ENCODE results near the gene RFX3. TPM values are rescaled to one million over a fixed set of nuclear protein-coding genes. Genes with fewer than 3 reads are reported as not detected.

The RFX3 gene
- total RNA-seq, 2 donors from 2014 or later: 4.6 to 6.5 TPM

- Histone ChIP-seq H3K36me3 (replicated peaks in 1 of 2; ENCODE audit: insufficient read depth in 1 of 2, low read depth in 2 of 2) (no peaks in the 10 kb centered on the region), H3K4me3 (no peak overlapping the region), H3K27ac (peak overlapping the region in 3 of 4 donors; percentile 47 to 65 (median 53)), H3K27me3 (no peaks in the 10 kb centered on the region), H3K9me3 (no peaks in the 10 kb centered on the region), H3K4me1 (peaks cover 33% of the 10 kb centered on the region)
- TF ChIP-seq POLR2A (IDR thresholded peaks at IDR 0.05) (no peak), CTCF (IDR thresholded peaks at IDR 0.05) (no peak)
- no peak for DNase-seq
- 75 to 79% methylated on average over 5 of the region's 5 CpGs for WGBS, 2 donors
- ATAC-seq: peak; percentile 57
- intact Hi-C loops (cut with DNase I): no loop called here
Measured at GRCh38 chr9:3359048-3359692, 166.6 kb downstream of the RFX3 start.

DNA sequence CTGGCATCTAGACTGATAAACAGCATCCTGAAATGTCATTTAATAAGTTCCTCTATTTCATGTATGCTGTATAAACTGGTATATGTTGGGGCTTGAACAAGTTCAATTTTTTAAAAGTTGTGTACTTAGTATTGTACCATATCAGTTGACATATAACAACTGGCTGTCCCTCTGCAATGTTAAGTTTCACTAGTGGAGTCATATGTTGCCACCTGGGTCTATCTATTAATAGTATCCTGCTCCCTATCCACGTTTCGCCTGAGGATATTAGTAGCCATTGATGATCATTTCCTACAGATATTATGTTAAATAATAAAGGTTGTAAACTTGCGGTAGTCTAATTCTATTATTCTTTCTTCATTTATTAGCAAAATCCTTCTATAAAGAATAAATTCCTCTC lies 177.6 kb downstream of the RFX3 start:
- intact Hi-C loops (cut with DNase I): no loop called here
- TF ChIP-seq CTCF (IDR thresholded peaks at IDR 0.05) (no peak), POLR2A (IDR thresholded peaks at IDR 0.05) (no peak)
- Histone ChIP-seq H3K36me3 (replicated peaks in 1 of 2; ENCODE audit: insufficient read depth in 1 of 2, low read depth in 2 of 2) (no peaks in the 10 kb centered on the region), H3K4me1 (peaks cover 10% of the 10 kb centered on the region), H3K27me3 (no peaks in the 10 kb centered on the region), H3K4me3 (no peak overlapping the region), H3K27ac (no peak overlapping the region), H3K9me3 (no peaks in the 10 kb centered on the region)
- DNase-seq (no peak), ATAC-seq (no peak)
- WGBS, 2 donors: 67 to 73% methylated on average over 3 of the region's 3 CpGs

- H3K4me3 ChIP-seq: no peak overlapping the region
- intact Hi-C loops (cut with DNase I): no loop called here
- TF ChIP-seq CTCF (IDR thresholded peaks at IDR 0.05) (no peak), POLR2A (IDR thresholded peaks at IDR 0.05) (no peak)
- 46 to 48% methylated on average over 3 of the region's 3 CpGs for WGBS, 2 donors
- no peaks in the 10 kb centered on the region for H3K27me3 ChIP-seq
- peak; percentile 83 for ATAC-seq
- peaks cover 10% of the 10 kb centered on the region for H3K4me1 ChIP-seq
- no peaks in the 10 kb centered on the region for H3K36me3 ChIP-seq (replicated peaks in 1 of 2; ENCODE audit: insufficient read depth in 1 of 2, low read depth in 2 of 2)
- no peaks in the 10 kb centered on the region for H3K9me3 ChIP-seq
- no peak overlapping the region for H3K27ac ChIP-seq
- peak in 1 of 4 donors; percentile 42 for DNase-seq
Measured at GRCh38 chr9:3346549-3346948, 179.3 kb downstream of the RFX3 start.

GRCh38 chr9:3343671-3344070 lies 182.1 kb downstream of the RFX3 start:
- no peak for ATAC-seq

More at GRCh38 chr9:3343671-3344070, 182.1 kb downstream of the RFX3 start:
- H3K27ac ChIP-seq: no peak overlapping the region
- intact Hi-C loops (cut with DNase I): no loop called here
- H3K9me3 ChIP-seq: no peaks in the 10 kb centered on the region
- TF ChIP-seq POLR2A (IDR thresholded peaks at IDR 0.05): no peak
- TF ChIP-seq CTCF (IDR thresholded peaks at IDR 0.05): no peak
- H3K36me3 ChIP-seq (replicated peaks in 1 of 2; ENCODE audit: insufficient read depth in 1 of 2, low read depth in 2 of 2): no peaks in the 10 kb centered on the region
- H3K4me1 ChIP-seq: peaks cover 10% of the 10 kb centered on the region
- no peaks in the 10 kb centered on the region for H3K27me3 ChIP-seq
- no peak overlapping the region for H3K4me3 ChIP-seq
- no peak for DNase-seq

Data from body of pancreas (tissue), 4 donors.